IMR-90 (cell line): Measurements from ENCODE around the gene TWIST2. TPM values are rescaled to one million over a fixed set of nuclear protein-coding genes. Genes with fewer than 3 reads are reported as not detected.

Experiments used
- ATAC-seq: fragments of 200-7000 bp; cut with Tn5 transposase; 2 replicates; pipeline ENCODE4 v1.9.1; 2020; ENCODE audit warnings: low read depth, mild to moderate bottlenecking, moderate library complexity
- BruUV-seq: library from RNA; stranded (reverse); fragments of 400-500 nt; replicated peaks from 2 replicates; lab custom pipeline; 2021; lab: Mats Ljungman, UMichigan
- CTCF ChIA-PET: fragments of 300-600 bp; formaldehyde crosslinking; extraction: SDS; loops from one replicate; lab custom pipeline; 2021; ENCODE audit warnings: antibody characterized with exemption; lab: Yijun Ruan, JAX
- POLR2A ChIA-PET: fragments of 300-600 bp; sonication (Branson Sonifier 250); formaldehyde crosslinking; loops from one replicate; lab custom pipeline; 2022; ENCODE audit warnings: antibody characterized with exemption; ENCODE audit not compliant: unreplicated experiment; lab: Charles Lee
- DNase-seq: peaks from one replicate; pipeline ENCODE4 v3.0.0; 2013
- H2AFZ ChIP-seq: replicated peaks from 2 replicates; pipeline ENCODE3; 2013; ENCODE audit warnings: low read length, mild to moderate bottlenecking; ENCODE audit not compliant: poor library complexity
- H2AK5ac ChIP-seq: 2 replicates; pipeline ENCODE4 v1.6.1; 2013; ENCODE audit warnings: low read depth, low read length, inconsistent platforms
- H2AK9ac ChIP-seq: replicated peaks from 2 replicates; pipeline ENCODE3; 2013; ENCODE audit warnings: mild to moderate bottlenecking, low read depth, low read length, moderate library complexity; ENCODE audit not compliant: poor library complexity
- H2BK120ac ChIP-seq: 2 replicates; pipeline ENCODE4 v1.6.1; 2013; ENCODE audit warnings: low read depth, low read length, inconsistent platforms
- H2BK15ac ChIP-seq: 3 replicates; pipeline ENCODE4 v1.6.1; 2013; ENCODE audit warnings: low read depth, low read length, inconsistent platforms
- H2BK20ac ChIP-seq: 2 replicates; pipeline ENCODE4 v1.6.1; 2013; ENCODE audit warnings: low read depth, mild to moderate bottlenecking, inconsistent platforms, low read length, moderate library complexity
- H2BK5ac ChIP-seq: 2 replicates; pipeline ENCODE4 v1.6.1; 2013; ENCODE audit warnings: mild to moderate bottlenecking, low read depth, low read length, inconsistent platforms; ENCODE audit not compliant: poor library complexity, severe bottlenecking
- H3K14ac ChIP-seq: replicated peaks from 2 replicates; pipeline ENCODE4 v1.6.1; 2013; ENCODE audit warnings: low read depth, low read length, inconsistent platforms
- H3K18ac ChIP-seq: 2 replicates; pipeline ENCODE4 v1.6.1; 2013; ENCODE audit warnings: low read depth, low read length, control low read depth
- H3K23ac ChIP-seq: 2 replicates; pipeline ENCODE4 v1.6.1; 2013; ENCODE audit warnings: low read depth, low read length, inconsistent platforms
- H3K27ac ChIP-seq: 2 replicates; pipeline ENCODE4 v1.5.1; 2013; ENCODE audit warnings: mild to moderate bottlenecking, control low read depth, low read length; ENCODE audit not compliant: insufficient read depth
- H3K27me3 ChIP-seq: 2 replicates; pipeline ENCODE4 v1.6.1; 2013; ENCODE audit warnings: low read length; ENCODE audit not compliant: control insufficient read depth, insufficient read depth
- H3K36me3 ChIP-seq: 2 replicates; pipeline ENCODE4 v1.6.1; 2013; ENCODE audit warnings: low read length, mixed read lengths; ENCODE audit not compliant: control insufficient read depth, insufficient read depth
- H3K4ac ChIP-seq: 2 replicates; pipeline ENCODE4 v1.6.1; 2013; ENCODE audit warnings: low read depth, low read length, inconsistent platforms
- H3K4me1 ChIP-seq: 2 replicates; pipeline ENCODE4 v1.6.1; 2013; ENCODE audit warnings: low read length, mixed read lengths; ENCODE audit not compliant: control insufficient read depth, insufficient read depth
- H3K4me2 ChIP-seq: 2 replicates; pipeline ENCODE4 v1.6.1; 2013; ENCODE audit warnings: low read depth, mild to moderate bottlenecking, control low read depth, low read length, moderate library complexity
- H3K4me3 ChIP-seq: 2 replicates; pipeline ENCODE4 v1.5.1; 2013; ENCODE audit warnings: low read depth, mild to moderate bottlenecking, control low read depth, low read length, moderate library complexity; ENCODE audit not compliant: insufficient read depth
- H3K56ac ChIP-seq: 2 replicates; pipeline ENCODE4 v1.6.1; 2013; ENCODE audit warnings: low read length, inconsistent platforms; ENCODE audit not compliant: insufficient read depth; ENCODE audit errors: extremely low read depth
- H3K79me1 ChIP-seq, 2 experiments: 2 replicates each; pipeline ENCODE4 v1.6.1; 2013; ENCODE audit warnings: low read length in 2 of 2, inconsistent platforms in 1 of 2, low read depth in 1 of 2
- H3K9ac ChIP-seq: 2 replicates; pipeline ENCODE4 v1.6.1; 2013; ENCODE audit warnings: low read depth, low read length, control low read depth
- H3K9me1 ChIP-seq: 2 replicates; pipeline ENCODE4 v1.6.1; 2013; ENCODE audit warnings: low read length, inconsistent platforms; ENCODE audit not compliant: insufficient read depth
- H3K9me3 ChIP-seq: 2 replicates; pipeline ENCODE4 v1.6.1; 2013; ENCODE audit warnings: low read length; ENCODE audit not compliant: control insufficient read depth, insufficient read depth
- H4K20me1 ChIP-seq: 2 replicates; pipeline ENCODE4 v1.6.1; 2013; ENCODE audit warnings: low read length, inconsistent platforms; ENCODE audit not compliant: insufficient read depth
- H4K5ac ChIP-seq: 2 replicates; pipeline ENCODE4 v1.6.1; 2013; ENCODE audit warnings: mild to moderate bottlenecking, low read depth, low read length, control low read depth
- H4K8ac ChIP-seq, 2 experiments: 2 replicates each; pipeline ENCODE4 v1.6.1; 2013; ENCODE audit warnings: low read depth in 2 of 2, low read length in 2 of 2, control low read depth in 1 of 2, inconsistent platforms in 1 of 2
- H4K91ac ChIP-seq: 2 replicates; pipeline ENCODE4 v1.6.1; 2013; ENCODE audit warnings: low read depth, low read length, inconsistent platforms; ENCODE audit not compliant: insufficient read depth
- CEBPB ChIP-seq: IDR thresholded peaks from 2 replicates; pipeline ENCODE4 v1.6.1; 2012; ENCODE audit warnings: low read depth, low read length, improper control_type of control experiment
- MAZ ChIP-seq: IDR thresholded peaks from 2 replicates; pipeline ENCODE4 v1.6.1; 2012; ENCODE audit warnings: low read depth, mild to moderate bottlenecking, low read length, improper control_type of control experiment, moderate library complexity, borderline replicate concordance
- RAD21 ChIP-seq: IDR thresholded peaks from 2 replicates; pipeline ENCODE4 v1.6.1; 2012; ENCODE audit warnings: low read length, improper control_type of control experiment
- RFX5 ChIP-seq: IDR thresholded peaks from 2 replicates; pipeline ENCODE4 v1.8.0; 2012; ENCODE audit warnings: low read depth, mild to moderate bottlenecking, low read length, moderate library complexity
- USF2 ChIP-seq: fragments of 150-350 bp; IDR thresholded peaks from 2 replicates; pipeline ENCODE4 v1.6.1; 2017; ENCODE audit warnings: mild to moderate bottlenecking, antibody characterized with exemption, low read length, low read depth
- WGBS, 2 experiments: methylation state at CpG; one replicate each; pipeline versions ENCODE4 v1.1.5 to v1.1.7; 2013; ENCODE audit warnings: missing lambda C conversion rate in 2 of 2; ENCODE audit not compliant: insufficient read length in 1 of 2; ENCODE audit errors: extremely low coverage in 2 of 2; 5-methylcytosine and 5-hydroxymethylcytosine counted together
- dilution Hi-C: fragments of 300-500 bp; cut with HindIII; formaldehyde crosslinking; loops from one replicate; pipeline ENCODE4 v1.14.3; 2018; ENCODE audit warnings: low sequenced_read_pairs; ENCODE audit not compliant: unreplicated experiment
- in situ Hi-C: fragments of 300-500 bp; cut with MboI; formaldehyde crosslinking; loops from 3 replicates; pipeline ENCODE4 v1.14.3; 2019; ENCODE audit warnings: low sequenced_read_pairs, inconsistent platforms, mixed read lengths
- intact Hi-C: fragments of 100-400 bp; cut with micrococcal nuclease; formaldehyde crosslinking; loops from 2 replicates; pipeline ENCODE4 v1.10.0; 2022
- polyA plus RNA-seq, 3 experiments: library from polyadenylated mRNA; depleted of rRNA; stranded (reverse); fragments of >200 nt; gene quantifications; 2 replicates each; pipeline ENCODE4 v1.2.3, GENCODE V29; 2012; ENCODE audit warnings: low replicate concordance in 1 of 3
- total RNA-seq: library from RNA; depleted of rRNA; stranded (reverse); fragments of >200 nt; gene quantifications from 2 replicates; pipeline ENCODE4 v1.2.3, GENCODE V29; 2012

Gene TWIST2
- total and polyA plus RNA-seq, 2 of the 4 experiments (the other 2 are of a cell fraction), result 9.3 to 33.6 TPM

- no peak overlapping the region for H2AK9ac ChIP-seq
- no peak overlapping the region for H3K9ac ChIP-seq
- no peak overlapping the region for H2BK120ac ChIP-seq
- H4K91ac ChIP-seq, result no peak overlapping the region
- peaks cover 18% of the 10 kb centered on the region for H3K36me3 ChIP-seq
- ChIA-PET POLR2A (no interaction called here), CTCF (interaction anchor here (2.5 kb wide), 1 partner anchor 28 kb away, joined by 12 read pairs; the partner anchor contains the start of gene TWIST2)
- TF ChIP-seq RAD21 (no peak), MAZ (no peak), RFX5 (no peak), USF2 (no peak), CEBPB (no peak)
- no CpG with 5 or more reads among the region's 3 CpGs for WGBS, 2 experiments
- no peak overlapping the region for H2BK5ac ChIP-seq
- no peaks in the 10 kb centered on the region for H3K27me3 ChIP-seq
- ATAC-seq, result no peak
- intact Hi-C loops (no loop called here), dilution Hi-C loops (no loop called here), in situ Hi-C loops (no loop called here)
- H3K56ac ChIP-seq, result no peak overlapping the region
- H2AFZ ChIP-seq, result no peak overlapping the region
- peak overlapping the region; percentile 8; the same call in 1 of the 2 replicates for H3K4ac ChIP-seq
- H3K18ac ChIP-seq, result no peak overlapping the region
- peaks cover 7% of the 10 kb centered on the region for H4K20me1 ChIP-seq
- no peaks in the 10 kb centered on the region for H3K9me3 ChIP-seq
- no peak overlapping the region for H2BK20ac ChIP-seq
- no peak overlapping the region for H3K23ac ChIP-seq
- DNase-seq, result no peak
- H3K4me3 ChIP-seq, result no peak overlapping the region
- peaks cover 24 to 60% of the 10 kb centered on the region in 2 experiments for H3K79me1 ChIP-seq
- peaks cover 26% of the 10 kb centered on the region for H3K9me1 ChIP-seq
- H3K4me1 ChIP-seq, result peaks cover 6% of the 10 kb centered on the region; the same call in 1 of the 2 replicates
- H4K5ac ChIP-seq, result no peak overlapping the region
- BruUV-seq, result no TSS peak
- no peak overlapping the region for H4K8ac ChIP-seq
- H3K27ac ChIP-seq, result no peak overlapping the region
- no peak overlapping the region for H3K14ac ChIP-seq
- H2AK5ac ChIP-seq, result no peak overlapping the region
- no peak overlapping the region for H3K4me2 ChIP-seq
- no peak overlapping the region for H2BK15ac ChIP-seq
Observed at GRCh38 chr2:238876232-238876630, 28.3 kb downstream of the TWIST2 start.
